SU-DHL-6 (cell line): ENCODE results near the gene NFIA.

Experiments used
- H2AFZ ChIP-seq: fragments of 200-600 bp; sonication (generic); 2 replicates; pipeline ENCODE4 v1.6.1; 2014; ENCODE audit warnings: low read depth, mild to moderate bottlenecking, moderate library complexity, mixed read lengths, antibody characterized with exemption, low read length; ENCODE audit not compliant: severe bottlenecking
- H3F3A ChIP-seq: fragments of 200-600 bp; shearing (Covaris generic); 2 replicates; pipeline ENCODE4 v1.6.0; 2016; ENCODE audit warnings: antibody characterized with exemption, mild to moderate bottlenecking; ENCODE audit not compliant: insufficient read depth
- H3K27ac ChIP-seq: fragments of 200-600 bp; sonication (generic); 2 replicates; pipeline ENCODE4 v1.5.1; 2016; ENCODE audit warnings: low read depth, mild to moderate bottlenecking, low read length, moderate library complexity, mixed read lengths
- H3K27me3 ChIP-seq: fragments of 200-600 bp; sonication (generic), shearing (Covaris generic); 2 replicates; pipeline ENCODE4 v1.6.0; 2014; ENCODE audit warnings: mild to moderate bottlenecking, low read length
- H3K36me3 ChIP-seq: fragments of 200-600 bp; sonication (generic); 2 replicates; pipeline ENCODE4 v1.6.1; 2014; ENCODE audit warnings: mild to moderate bottlenecking, low read length, mixed read lengths
- H3K4me2 ChIP-seq: fragments of 300-600, 200-600 bp; shearing (Covaris generic), sonication (generic); 2 replicates; pipeline ENCODE4 v1.6.0; 2014; ENCODE audit warnings: low read length, low read depth, mild to moderate bottlenecking; ENCODE audit not compliant: poor library complexity, severe bottlenecking
- H3K4me3 ChIP-seq: fragments of 200-600 bp; sonication (generic); 2 replicates; pipeline ENCODE4 v1.5.1; 2014; ENCODE audit warnings: antibody characterized with exemption, low read length, mild to moderate bottlenecking, mixed read lengths; ENCODE audit not compliant: insufficient read depth, poor library complexity, severe bottlenecking
- H3K79me2 ChIP-seq: fragments of 200-600 bp; sonication (generic); 2 replicates; pipeline ENCODE4 v1.6.1; 2014; ENCODE audit warnings: mild to moderate bottlenecking, low read length, moderate library complexity; ENCODE audit not compliant: insufficient read depth
- H3K9ac ChIP-seq: fragments of 200-600 bp; sonication (generic); 2 replicates; pipeline ENCODE4 v1.7.0; 2014; ENCODE audit warnings: mild to moderate bottlenecking, low read length
- H3K9me2 ChIP-seq: fragments of 200-600 bp; sonication (generic); replicated peaks from 2 replicates; pipeline ENCODE4 v1.6.1; 2014; ENCODE audit warnings: low read length; ENCODE audit not compliant: insufficient read depth
- H3K9me3 ChIP-seq: fragments of 200-600 bp; sonication (generic); 2 replicates; pipeline ENCODE4 v1.6.1; 2014; ENCODE audit warnings: low read length, mixed read lengths; ENCODE audit not compliant: insufficient read depth
- H4K20me1 ChIP-seq: fragments of 200-600 bp; sonication (generic); 2 replicates; pipeline ENCODE4 v1.6.1; 2014; ENCODE audit warnings: low read depth, mild to moderate bottlenecking, antibody characterized with exemption, low read length, moderate library complexity, mixed read lengths
- EZH2phosphoT487 ChIP-seq: fragments of 200-600 bp; sonication (generic), shearing (Covaris generic); conservative IDR thresholded peaks from 2 replicates; pipeline ENCODE4 v1.6.1; 2018; ENCODE audit warnings: mild to moderate bottlenecking, antibody characterized with exemption, low read length, moderate library complexity, mixed read lengths
- TF ChIP-seq, protein P1 (sequence below): fragments of 200-600 bp; sonication (generic); IDR thresholded peaks from one replicate; pipeline ENCODE4 v1.5.1; 2017; ENCODE audit warnings: antibody characterized with exemption, mild to moderate bottlenecking, low read length, moderate library complexity; ENCODE audit not compliant: insufficient read depth, poor library complexity, severe bottlenecking

Gene NFIA

DNA sequence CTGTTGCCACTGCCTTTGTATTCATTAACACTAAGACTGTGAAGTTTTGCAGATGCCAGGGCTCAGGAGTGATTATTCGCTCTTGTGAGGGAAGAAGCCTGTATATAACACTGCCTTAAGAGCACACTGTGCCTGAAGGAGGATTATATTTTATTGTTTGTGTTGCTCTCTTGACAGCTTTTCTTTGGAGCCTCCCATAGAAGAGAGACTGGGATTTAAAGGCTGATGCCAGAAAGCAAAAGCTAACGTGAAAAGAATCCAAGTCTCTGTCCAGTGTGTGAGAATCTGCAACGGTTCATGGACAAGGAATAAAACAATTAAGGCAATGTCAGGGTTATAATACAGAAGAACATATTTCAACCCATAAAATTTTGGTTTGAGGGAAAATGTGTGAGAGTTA, 316.8 kb downstream of the NFIA start:
- H3K9me2 ChIP-seq, result no peaks in the 10 kb centered on the region
- no peaks in the 10 kb centered on the region for H3K27me3 ChIP-seq
- no peaks in the 10 kb centered on the region for H3K79me2 ChIP-seq
- H4K20me1 ChIP-seq, result no peaks in the 10 kb centered on the region
- H3F3A ChIP-seq, result no peaks in the 10 kb centered on the region
- no peak overlapping the region for H3K9ac ChIP-seq
- no peak overlapping the region for H3K4me3 ChIP-seq
- no peak for TF ChIP-seq EZH2phosphoT487
- TF ChIP-seq, protein P1, sequence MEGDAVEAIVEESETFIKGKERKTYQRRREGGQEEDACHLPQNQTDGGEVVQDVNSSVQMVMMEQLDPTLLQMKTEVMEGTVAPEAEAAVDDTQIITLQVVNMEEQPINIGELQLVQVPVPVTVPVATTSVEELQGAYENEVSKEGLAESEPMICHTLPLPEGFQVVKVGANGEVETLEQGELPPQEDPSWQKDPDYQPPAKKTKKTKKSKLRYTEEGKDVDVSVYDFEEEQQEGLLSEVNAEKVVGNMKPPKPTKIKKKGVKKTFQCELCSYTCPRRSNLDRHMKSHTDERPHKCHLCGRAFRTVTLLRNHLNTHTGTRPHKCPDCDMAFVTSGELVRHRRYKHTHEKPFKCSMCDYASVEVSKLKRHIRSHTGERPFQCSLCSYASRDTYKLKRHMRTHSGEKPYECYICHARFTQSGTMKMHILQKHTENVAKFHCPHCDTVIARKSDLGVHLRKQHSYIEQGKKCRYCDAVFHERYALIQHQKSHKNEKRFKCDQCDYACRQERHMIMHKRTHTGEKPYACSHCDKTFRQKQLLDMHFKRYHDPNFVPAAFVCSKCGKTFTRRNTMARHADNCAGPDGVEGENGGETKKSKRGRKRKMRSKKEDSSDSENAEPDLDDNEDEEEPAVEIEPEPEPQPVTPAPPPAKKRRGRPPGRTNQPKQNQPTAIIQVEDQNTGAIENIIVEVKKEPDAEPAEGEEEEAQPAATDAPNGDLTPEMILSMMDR, result no peak
- no peak overlapping the region for H2AFZ ChIP-seq
- no peak overlapping the region for H3K27ac ChIP-seq
- H3K9me3 ChIP-seq, result no peaks in the 10 kb centered on the region
- no peaks in the 10 kb centered on the region for H3K36me3 ChIP-seq
- no peak overlapping the region for H3K4me2 ChIP-seq

DNA sequence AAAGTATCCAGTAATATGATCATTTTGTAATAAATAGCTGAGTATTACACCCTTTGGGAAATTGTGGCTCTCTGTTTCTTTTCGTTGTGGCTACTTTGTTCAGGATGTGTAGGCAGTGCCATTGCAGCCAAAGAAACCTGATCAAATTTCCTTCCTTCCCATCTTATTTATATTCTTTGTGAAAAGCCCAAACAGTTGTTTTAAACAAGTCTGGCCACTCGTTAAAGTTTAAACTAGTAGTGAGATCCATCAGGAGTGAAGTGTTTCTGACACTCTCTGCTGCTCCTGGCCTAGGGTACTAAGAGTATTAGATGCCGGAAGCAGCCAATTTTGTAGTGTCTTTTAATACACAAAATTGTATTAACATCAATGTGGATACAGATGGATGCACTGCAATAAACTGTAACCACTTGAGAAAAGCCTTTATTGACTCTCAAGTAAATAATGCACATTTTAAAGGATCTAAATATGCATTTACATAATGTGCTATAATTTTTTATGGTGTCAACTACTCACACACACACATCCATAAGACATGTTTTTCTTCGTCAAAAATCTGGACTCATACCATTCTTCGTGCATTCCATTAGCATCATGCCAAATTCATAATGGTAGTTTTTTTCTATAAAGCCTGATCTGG, 317.9 kb downstream of the NFIA start:
- H3K79me2 ChIP-seq, result no peaks in the 10 kb centered on the region
- no peak overlapping the region for H3K9ac ChIP-seq
- H3K9me2 ChIP-seq, result no peaks in the 10 kb centered on the region
- no peak overlapping the region for H3K4me3 ChIP-seq
- no peaks in the 10 kb centered on the region for H4K20me1 ChIP-seq
- H3K36me3 ChIP-seq, result no peaks in the 10 kb centered on the region
- TF ChIP-seq, protein P1, result no peak
- TF ChIP-seq EZH2phosphoT487, result no peak
- no peak overlapping the region for H3K27ac ChIP-seq
- no peak overlapping the region for H3K4me2 ChIP-seq
- no peaks in the 10 kb centered on the region for H3F3A ChIP-seq
- H3K9me3 ChIP-seq, result no peaks in the 10 kb centered on the region
- no peak overlapping the region for H2AFZ ChIP-seq
- H3K27me3 ChIP-seq, result no peaks in the 10 kb centered on the region

DNA sequence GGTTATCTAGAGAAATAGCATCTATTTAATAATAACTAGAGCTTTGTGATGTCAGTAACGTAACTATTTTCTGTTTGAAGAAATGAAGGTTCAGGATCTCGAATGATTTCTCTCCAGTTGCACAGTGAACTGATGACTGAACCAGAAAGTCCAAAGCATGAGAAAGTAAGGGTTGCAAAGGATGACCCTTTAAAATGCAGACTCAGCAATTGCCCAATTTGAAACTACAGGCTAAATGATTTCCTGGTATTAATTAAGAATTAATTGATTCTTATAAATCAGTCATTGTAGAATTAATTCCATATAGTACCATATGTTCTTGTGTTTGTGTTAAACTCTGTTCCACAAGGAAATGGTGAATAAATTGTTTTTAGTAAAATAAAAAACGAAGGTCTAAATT, 318.6 kb downstream of the NFIA start:
- Histone ChIP-seq H4K20me1 (no peaks in the 10 kb centered on the region), H3F3A (no peaks in the 10 kb centered on the region), H3K9me3 (no peaks in the 10 kb centered on the region), H3K9me2 (no peaks in the 10 kb centered on the region), H3K4me2 (no peak overlapping the region), H3K27ac (no peak overlapping the region), H3K79me2 (no peaks in the 10 kb centered on the region), H2AFZ (no peak overlapping the region), H3K36me3 (no peaks in the 10 kb centered on the region), H3K27me3 (no peaks in the 10 kb centered on the region), H3K4me3 (no peak overlapping the region), H3K9ac (no peak overlapping the region)
- TF ChIP-seq, protein P1, result no peak
- no peak for TF ChIP-seq EZH2phosphoT487
